ENCODE results near the gene ARID4B.
A peak's percentile ranks its signal among the peaks of the same experiment; 100 is the strongest.
"Not testable (repeated sequence)": the region's sequence is repeated elsewhere in the genome, so short reads cannot be mapped to it uniquely, and the experiment has no call there.

ARID4B gene

DNA sequence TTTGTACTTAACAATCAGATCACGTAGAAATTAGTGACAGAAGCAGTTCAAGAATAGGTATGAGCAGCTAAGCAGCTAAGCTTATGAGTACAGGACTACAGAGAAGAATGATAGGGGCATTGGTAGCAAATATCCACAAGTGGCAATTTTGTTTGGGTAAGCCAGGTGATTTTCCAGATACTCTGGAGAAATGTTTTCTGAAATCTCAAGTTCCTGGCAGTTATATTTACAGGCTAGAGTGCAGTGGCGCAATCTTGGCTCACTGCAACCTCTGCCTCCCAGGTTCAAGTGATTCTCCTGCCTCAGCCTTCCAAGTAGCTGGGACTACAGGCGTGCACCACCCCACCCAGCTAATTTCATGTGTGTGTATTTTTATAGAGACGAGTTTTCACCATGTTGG is 55.1 kb downstream of the ARID4B start:
- Mint-ChIP-seq H3K27ac (peak overlapping the region; percentile 41), H3K4me1 (peaks cover 82% of the 10 kb centered on the region)

DNA sequence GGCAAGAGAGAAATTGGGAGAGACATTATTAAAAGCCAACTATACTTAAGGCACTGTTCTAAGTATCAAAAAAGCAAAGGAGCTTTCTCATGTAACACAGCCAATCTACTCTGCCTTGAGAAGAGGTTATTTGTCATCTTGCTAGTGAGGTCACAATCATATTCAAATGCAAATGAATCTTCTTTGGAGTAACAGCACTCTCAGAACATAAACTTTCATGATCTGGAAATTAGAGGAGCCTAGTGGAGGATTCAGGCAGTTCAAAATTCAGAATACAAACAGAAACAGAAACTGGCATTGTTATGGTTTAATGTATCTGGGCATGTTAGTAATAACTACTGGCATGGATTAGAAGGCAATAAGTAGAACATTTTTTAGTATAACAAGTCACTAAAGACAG is 57.4 kb downstream of the ARID4B start:
- Mint-ChIP-seq H3K36me3 (peaks cover 1% of the 10 kb centered on the region), H3K27me3 (no peaks in the 10 kb centered on the region), H3K4me3 (peak overlapping the region; percentile 58), H3K4me1 (peaks cover 87% of the 10 kb centered on the region), H3K9me3 (no peaks in the 10 kb centered on the region), H3K27ac (peak overlapping the region; percentile 78)

More for the DNA sequence above, 55.1 kb downstream of the ARID4B start:
- H3K36me3 Mint-ChIP-seq, result peaks cover 3% of the 10 kb centered on the region
- H3K27me3 Mint-ChIP-seq, result no peaks in the 10 kb centered on the region
- no peak overlapping the region for H3K4me3 Mint-ChIP-seq
- no peaks in the 10 kb centered on the region for H3K9me3 Mint-ChIP-seq

DNA sequence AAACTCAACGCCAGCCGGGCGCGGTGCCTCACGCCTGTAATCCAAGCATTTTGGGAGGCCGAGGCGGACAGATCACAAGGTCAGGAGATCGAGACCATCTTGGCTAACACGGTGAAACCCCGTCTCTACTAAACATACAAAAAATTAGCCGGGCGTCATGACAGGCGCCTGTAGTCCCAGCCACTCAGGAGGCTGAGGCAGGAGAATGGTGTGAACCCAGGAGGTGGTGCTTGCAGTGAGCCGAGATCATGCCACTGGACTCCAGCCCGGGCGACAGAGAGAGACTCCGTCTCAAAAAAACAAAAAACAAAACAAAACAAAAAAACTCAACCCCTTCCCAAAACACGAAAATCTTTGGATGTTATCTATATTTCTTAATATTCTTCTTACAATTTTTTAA is 58.0 kb downstream of the ARID4B start:
- H3K27me3 Mint-ChIP-seq, H3K9me3 Mint-ChIP-seq, H3K36me3 Mint-ChIP-seq, H3K4me3 Mint-ChIP-seq: not testable (repeated sequence)
- Mint-ChIP-seq H3K27ac (peak overlapping the region; percentile 78), H3K4me1 (peaks cover 84% of the 10 kb centered on the region)

- Mint-ChIP-seq H3K4me3 (no peak overlapping the region), H3K27me3 (no peaks in the 10 kb centered on the region), H3K36me3 (peaks cover 1% of the 10 kb centered on the region), H3K4me1 (peaks cover 84% of the 10 kb centered on the region), H3K9me3 (no peaks in the 10 kb centered on the region), H3K27ac (peak overlapping the region; percentile 51)
Measured at GRCh38 chr1:235268379-235269125, 59.4 kb downstream of the ARID4B start.

GRCh38 chr1:235266967-235267366 is 61.0 kb downstream of the ARID4B start:
- H3K27me3 Mint-ChIP-seq, result no peaks in the 10 kb centered on the region
- H3K9me3 Mint-ChIP-seq, result no peaks in the 10 kb centered on the region
- peaks cover 1% of the 10 kb centered on the region for H3K36me3 Mint-ChIP-seq
- no peak overlapping the region for H3K27ac Mint-ChIP-seq
- peaks cover 84% of the 10 kb centered on the region for H3K4me1 Mint-ChIP-seq
- H3K4me3 Mint-ChIP-seq, result no peak overlapping the region

- Mint-ChIP-seq H3K36me3 (no peaks in the 10 kb centered on the region), H3K27ac (peak overlapping the region; percentile 4), H3K4me1 (peaks cover 87% of the 10 kb centered on the region), H3K9me3 (no peaks in the 10 kb centered on the region), H3K27me3 (no peaks in the 10 kb centered on the region), H3K4me3 (no peak overlapping the region)
Measured at GRCh38 chr1:235266325-235266724, 61.7 kb downstream of the ARID4B start.

- H3K36me3 Mint-ChIP-seq, result no peaks in the 10 kb centered on the region
- no peak overlapping the region for H3K27ac Mint-ChIP-seq
- H3K4me3 Mint-ChIP-seq, result no peak overlapping the region
- no peaks in the 10 kb centered on the region for H3K9me3 Mint-ChIP-seq
- peaks cover 88% of the 10 kb centered on the region for H3K4me1 Mint-ChIP-seq
- no peaks in the 10 kb centered on the region for H3K27me3 Mint-ChIP-seq
Measured at GRCh38 chr1:235265900-235266299, 62.1 kb downstream of the ARID4B start.

GRCh38 chr1:235264327-235264726 is 63.7 kb downstream of the ARID4B start:
- Mint-ChIP-seq H3K4me1 (peaks cover 88% of the 10 kb centered on the region), H3K4me3 (no peak overlapping the region), H3K36me3 (no peaks in the 10 kb centered on the region), H3K27me3 (no peaks in the 10 kb centered on the region), H3K27ac (no peak overlapping the region), H3K9me3 (no peaks in the 10 kb centered on the region)

GRCh38 chr1:235262539-235262938 is 65.4 kb downstream of the ARID4B start:
- H3K27ac Mint-ChIP-seq, result no peak overlapping the region
- H3K36me3 Mint-ChIP-seq, result no peaks in the 10 kb centered on the region
- H3K4me1 Mint-ChIP-seq, result peaks cover 88% of the 10 kb centered on the region
- no peaks in the 10 kb centered on the region for H3K9me3 Mint-ChIP-seq
- H3K4me3 Mint-ChIP-seq, result no peak overlapping the region
- H3K27me3 Mint-ChIP-seq, result no peaks in the 10 kb centered on the region

DNA sequence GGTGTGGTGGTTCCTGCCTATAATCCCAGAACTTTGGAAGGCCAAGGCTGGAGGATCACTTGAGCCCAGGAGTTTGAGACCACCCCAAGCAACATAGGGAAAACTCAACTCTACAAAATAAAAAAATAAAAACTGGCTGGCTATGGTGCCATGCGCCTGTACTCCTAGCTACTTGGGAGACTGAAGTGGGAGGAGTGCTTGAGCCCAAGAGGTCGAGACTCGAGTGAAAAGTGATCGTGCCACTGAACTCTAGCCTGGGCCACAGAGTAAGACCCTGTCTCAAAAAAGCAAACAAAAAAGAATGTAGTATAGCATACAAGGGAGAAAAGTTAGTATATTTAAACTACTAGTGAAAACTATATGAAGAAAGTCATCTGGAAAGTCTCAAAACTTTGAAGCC is 66.7 kb downstream of the ARID4B start:
- H3K27me3 Mint-ChIP-seq, result no peaks in the 10 kb centered on the region
- H3K36me3 Mint-ChIP-seq, result no peaks in the 10 kb centered on the region
- H3K4me1 Mint-ChIP-seq, result peaks cover 85% of the 10 kb centered on the region
- H3K4me3 Mint-ChIP-seq, result no peak overlapping the region
- H3K9me3 Mint-ChIP-seq, result no peaks in the 10 kb centered on the region
- H3K27ac Mint-ChIP-seq, result peak overlapping the region; percentile 19

DNA sequence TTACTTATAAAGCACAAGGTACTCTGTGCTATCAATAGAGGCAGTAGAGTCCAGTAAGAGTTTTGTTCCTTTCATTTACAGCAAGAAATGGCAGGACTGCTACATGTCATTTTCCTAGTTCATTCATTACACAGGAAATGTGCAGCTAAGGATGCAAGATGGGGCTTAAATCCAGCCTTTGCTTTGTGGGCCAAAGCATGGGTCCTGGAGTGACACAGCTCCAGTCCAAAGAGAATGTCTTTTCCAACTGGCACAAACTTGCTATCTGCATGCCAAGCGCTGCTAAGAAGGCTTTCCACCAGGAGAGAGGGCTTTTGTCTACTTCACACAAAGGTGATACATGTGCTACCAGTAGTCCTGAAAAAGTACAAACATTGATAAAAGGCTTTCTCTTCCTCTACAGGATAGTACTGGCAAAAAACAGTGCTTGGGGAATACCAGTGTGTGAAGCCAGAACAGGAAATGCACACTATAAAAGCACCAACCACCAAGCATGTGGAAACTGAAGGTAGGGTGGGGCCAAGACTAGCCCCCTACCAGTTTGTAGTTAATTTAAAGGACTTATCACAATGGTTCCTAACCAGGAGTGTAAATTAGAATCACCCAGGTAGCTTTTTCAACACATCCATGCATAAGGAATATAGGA is 68.7 kb downstream of the ARID4B start:
- Mint-ChIP-seq H3K4me1 (peaks cover 83% of the 10 kb centered on the region), H3K27ac (peak overlapping the region; percentile 81), H3K36me3 (no peaks in the 10 kb centered on the region), H3K4me3 (peak overlapping the region; percentile 51), H3K9me3 (no peaks in the 10 kb centered on the region), H3K27me3 (no peaks in the 10 kb centered on the region)

GRCh38 chr1:235258068-235258467 is 69.9 kb downstream of the ARID4B start:
- not testable (repeated sequence) for H3K36me3 Mint-ChIP-seq, H3K4me3 Mint-ChIP-seq, H3K9me3 Mint-ChIP-seq, H3K27me3 Mint-ChIP-seq
- peak overlapping the region; percentile 76 for H3K27ac Mint-ChIP-seq
- peaks cover 82% of the 10 kb centered on the region for H3K4me1 Mint-ChIP-seq

DNA sequence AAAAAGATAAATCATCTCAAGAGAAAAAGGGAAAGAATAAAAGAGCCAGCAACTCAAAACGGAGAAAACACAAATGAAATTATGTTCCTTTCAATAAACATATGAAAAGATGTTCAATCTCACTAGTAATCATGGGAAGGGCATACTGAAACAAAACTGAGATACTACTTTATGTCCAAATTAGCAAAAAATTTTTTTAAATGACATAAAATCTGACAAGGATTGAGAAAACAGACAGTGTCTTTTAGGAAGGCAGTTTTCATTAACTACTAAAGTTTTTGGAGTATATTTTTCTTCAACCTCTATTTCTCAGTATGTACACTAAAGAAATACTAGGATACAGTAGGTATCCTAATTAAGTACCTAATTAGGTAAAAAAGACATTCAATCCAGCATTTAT is 73.3 kb downstream of the ARID4B start:
- Mint-ChIP-seq H3K4me1 (peaks cover 56% of the 10 kb centered on the region), H3K27ac (peak overlapping the region; percentile 12)

GRCh38 chr1:235253219-235253962 is 74.6 kb downstream of the ARID4B start:
- Mint-ChIP-seq H3K4me3 (no peak overlapping the region), H3K36me3 (peaks cover 2% of the 10 kb centered on the region), H3K9me3 (no peaks in the 10 kb centered on the region), H3K27ac (peak overlapping the region; percentile 63), H3K27me3 (no peaks in the 10 kb centered on the region), H3K4me1 (peaks cover 43% of the 10 kb centered on the region)

More for the DNA sequence above, 73.3 kb downstream of the ARID4B start:
- H3K36me3 Mint-ChIP-seq, result peaks cover 2% of the 10 kb centered on the region
- no peak overlapping the region for H3K4me3 Mint-ChIP-seq
- no peaks in the 10 kb centered on the region for H3K9me3 Mint-ChIP-seq
- no peaks in the 10 kb centered on the region for H3K27me3 Mint-ChIP-seq

DNA sequence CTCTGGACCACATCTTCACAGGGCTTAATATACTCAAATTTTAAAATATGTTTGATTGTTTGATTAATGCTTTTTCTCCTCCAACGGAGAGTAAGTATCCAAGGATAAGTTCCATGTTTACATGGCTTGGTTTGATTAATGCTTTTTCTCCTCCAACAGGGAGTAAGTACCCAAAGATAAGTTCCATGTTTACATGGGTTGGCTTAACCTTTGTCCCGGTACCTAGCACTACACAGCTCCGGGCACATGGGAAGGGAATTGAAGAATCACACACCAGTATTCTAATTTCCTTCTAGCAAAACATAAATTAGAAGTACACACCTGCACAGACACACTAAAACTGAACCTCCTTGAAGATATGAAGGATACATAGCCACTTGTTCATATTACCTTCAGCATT is 77.5 kb downstream of the ARID4B start:
- Mint-ChIP-seq H3K27me3 (no peaks in the 10 kb centered on the region), H3K4me3 (no peak overlapping the region), H3K36me3 (peaks cover 9% of the 10 kb centered on the region), H3K4me1 (peaks cover 40% of the 10 kb centered on the region), H3K9me3 (no peaks in the 10 kb centered on the region), H3K27ac (no peak overlapping the region)

Measured in activated naive CD4-positive, alpha-beta T cell treated with anti-CD3 and anti-CD28 coated beads, Interleukin-2, amount 50 U/mL, for 24 hours (primary cell).